Heart left ventricle (tissue), 13 donors: Measurements from ENCODE around the gene PDE9A.

ENCODE experiments used
- CTCF ChIP-seq, 12 donors: fragments of 200-600 bp; sonication (generic) in 4 of 12; IDR thresholded peaks; one replicate each; pipeline versions ENCODE4 v1.5.0 to v1.8.0; 2018 to 2022; ENCODE audit warnings: antibody characterized with exemption in 12 of 12, mild to moderate bottlenecking in 5 of 12
- POLR2A ChIP-seq, 2 donors: fragments of 450-650 bp; IDR thresholded peaks; one replicate each; pipeline ENCODE4 v1.6.1; 2017; ENCODE audit warnings: antibody characterized with exemption in 2 of 2, mild to moderate bottlenecking in 2 of 2, moderate library complexity in 2 of 2
- donor health status: ischemic (EF 13 %, LVEDD 7.1; RV severe dilation, severe dysfunction).
- donor health status: DM: no; HTN: yes; CAD: no.
- donor health status: DM: no; HTN: no; CAD: no.
- donor health status: ischemic (EF 25% LVEDD 6.9; RV normal size, moderate dysfunction).
- donor health status: ischemic (EF 25% LVEDD 5.7; RV mildly dilated, moderate dysfunction).
- donor health status: ischemic (EF 35%, LVEDD 5.7; RV mildly dilated, moderate dysfunction).
- donor health status: nonischemic (EF 11% LVEDD 7.7; RV severe dilation, severe dysfunction).
- donor health status: DM: yes; HTN: yes; CAD: no.
- donor health status: PGD.
- donor health status: ischemic (EF 29% LVEDD 5.4; RV normal size, mild dysfunction).
- donor health status: nonischemic (EF 23%, LVEDD 6.1; RV moderate dilation, normal function).

GRCh38 chr21:42636520-42637266 lies 16.7 kb upstream of the PDE9A start:
- TF ChIP-seq POLR2A (IDR thresholded peaks at IDR 0.05) (no peak), CTCF (IDR thresholded peaks at IDR 0.05) (no peak)
